NT2/D1 (cell line): Measurements from ENCODE around the gene SRGAP2.
"Not testable (repeated sequence)": the region's sequence is repeated elsewhere in the genome, so short reads cannot be mapped to it uniquely, and the experiment has no call there.

ENCODE experiments used
- DNase-seq: peaks from one replicate; pipeline ENCODE4 v3.0.0-alpha.2; 2011; ENCODE audit warnings: low read depth, low spot score
- H3K27me3 ChIP-seq: 2 replicates; pipeline ENCODE4 v1.6.0; 2011; ENCODE audit warnings: mild to moderate bottlenecking; ENCODE audit not compliant: insufficient read length, insufficient read depth
- H3K36me3 ChIP-seq: 2 replicates; pipeline ENCODE4 v1.6.1; 2011; ENCODE audit warnings: mild to moderate bottlenecking, low read length, mixed read lengths; ENCODE audit not compliant: insufficient read depth, insufficient read length
- H3K4me1 ChIP-seq: 2 replicates; pipeline ENCODE4 v1.5.1; 2011; ENCODE audit not compliant: insufficient read depth, insufficient read length
- H3K4me3 ChIP-seq: 2 replicates; pipeline ENCODE4 v1.5.1; 2011; ENCODE audit warnings: low read depth; ENCODE audit not compliant: insufficient read length
- H3K9ac ChIP-seq: 2 replicates; pipeline ENCODE4 v1.6.0; 2011; ENCODE audit warnings: low read depth; ENCODE audit not compliant: insufficient read length
- H3K9me3 ChIP-seq: 2 replicates; pipeline ENCODE4 v1.5.1; 2011; ENCODE audit warnings: mild to moderate bottlenecking, low read length; ENCODE audit not compliant: insufficient read depth

The SRGAP2 gene

GRCh38 chr1:206235190-206235589 lies 31.8 kb downstream of the SRGAP2 start:
- H3K9me3 ChIP-seq: not testable (repeated sequence)

GRCh38 chr1:206240288-206240687 lies 36.9 kb downstream of the SRGAP2 start:
- H3K36me3 ChIP-seq, H3K4me1 ChIP-seq, H3K4me3 ChIP-seq, H3K27me3 ChIP-seq, H3K9ac ChIP-seq, DNase-seq, H3K9me3 ChIP-seq: not testable (repeated sequence)

More at GRCh38 chr1:206235190-206235589, 31.8 kb downstream of the SRGAP2 start:
- H3K4me1 ChIP-seq, DNase-seq, H3K27me3 ChIP-seq, H3K9ac ChIP-seq, H3K36me3 ChIP-seq, H3K4me3 ChIP-seq: not testable (repeated sequence)

GRCh38 chr1:206243335-206243734 lies 40.0 kb downstream of the SRGAP2 start:
- H3K9me3 ChIP-seq, H3K36me3 ChIP-seq, DNase-seq, H3K4me3 ChIP-seq, H3K4me1 ChIP-seq, H3K9ac ChIP-seq, H3K27me3 ChIP-seq: not testable (repeated sequence)

GRCh38 chr1:206245479-206245878 lies 42.1 kb downstream of the SRGAP2 start:
- not testable (repeated sequence) for H3K4me1 ChIP-seq, H3K9me3 ChIP-seq, H3K4me3 ChIP-seq, DNase-seq, H3K36me3 ChIP-seq, H3K27me3 ChIP-seq, H3K9ac ChIP-seq

- not testable (repeated sequence) for H3K36me3 ChIP-seq, H3K4me1 ChIP-seq, H3K9ac ChIP-seq
These were observed 43.0 kb downstream of the SRGAP2 start for GRCh38 chr1:206246129-206246886.

GRCh38 chr1:206250953-206251681 lies 47.8 kb downstream of the SRGAP2 start:
- H3K4me3 ChIP-seq: not testable (repeated sequence)

More at GRCh38 chr1:206246129-206246886, 43.0 kb downstream of the SRGAP2 start:
- H3K9me3 ChIP-seq, H3K4me3 ChIP-seq, DNase-seq, H3K27me3 ChIP-seq: not testable (repeated sequence)

GRCh38 chr1:206252680-206253335 lies 49.5 kb downstream of the SRGAP2 start:
- not testable (repeated sequence) for H3K36me3 ChIP-seq, H3K9me3 ChIP-seq, H3K4me1 ChIP-seq, H3K27me3 ChIP-seq, DNase-seq, H3K4me3 ChIP-seq, H3K9ac ChIP-seq

More at GRCh38 chr1:206250953-206251681, 47.8 kb downstream of the SRGAP2 start:
- H3K27me3 ChIP-seq, DNase-seq, H3K4me1 ChIP-seq, H3K9ac ChIP-seq, H3K36me3 ChIP-seq, H3K9me3 ChIP-seq: not testable (repeated sequence)
